Measurements from ENCODE around the gene RAB11A. TPM values are rescaled to one million over a fixed set of nuclear protein-coding genes. Genes with fewer than 3 reads are reported as not detected.

The RAB11A gene
- polyA plus RNA-seq, 1 of the 3 experiments (the other 2 are of a cell fraction), result 352 TPM

DNA sequence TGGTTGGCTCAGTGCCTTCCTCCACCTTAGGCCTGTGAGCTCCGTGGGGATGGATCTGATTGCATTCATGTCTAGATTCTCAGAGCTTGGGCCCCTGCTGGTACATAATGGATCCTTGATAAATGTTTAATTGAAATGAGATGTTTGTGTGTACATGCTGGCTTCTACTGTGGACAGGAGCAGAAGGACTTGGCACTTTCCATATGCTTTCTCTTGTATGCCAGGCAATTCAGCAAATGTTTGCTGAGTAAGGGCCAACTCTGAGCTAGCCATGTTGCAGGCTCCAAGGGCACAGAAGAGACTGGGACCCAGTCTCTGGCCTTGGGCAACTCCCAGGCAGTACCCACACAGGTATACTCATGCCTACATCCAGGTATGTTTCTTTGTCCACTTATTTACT lies 67.0 kb downstream of the RAB11A start:
- CTCF ChIA-PET, result interaction anchor here (2.1 kb wide), 1 partner anchor 19 kb away, joined by 5 read pairs; no protein-coding TSS in a partner anchor
- POLR2A ChIA-PET, result interaction anchor here (0.9 to 1.1 kb wide), 2 partner anchors 8 to 67 kb away, joined by 3 read pairs; partner anchors contain the start of gene RAB11A

More for the DNA sequence above, 67.0 kb downstream of the RAB11A start:
- no peaks in the 10 kb centered on the region for H3K36me3 ChIP-seq (replicated peaks in 1 of 2; ENCODE audit: control insufficient read depth in 1 of 2, insufficient read depth in 2 of 2, low read length in 1 of 2)
- no peak for DNase-seq
- H3K9ac ChIP-seq, result no peak overlapping the region
- H3K27me3 ChIP-seq (ENCODE audit: insufficient read depth), result no peaks in the 10 kb centered on the region
- H3K4me1 ChIP-seq (ENCODE audit: control insufficient read depth in 1 of 2, insufficient read depth in 2 of 2, low read depth in 1 of 2, low read length in 1 of 2), result peaks cover 10 to 30% of the 10 kb centered on the region in 2 experiments; a peak in 1 of 4 replicates
- H3K27ac ChIP-seq (ENCODE audit: low read depth in 2 of 2, low read length in 1 of 2), result no peak overlapping the region
- no peaks in the 10 kb centered on the region for H3K9me2 ChIP-seq
- H4K20me1 ChIP-seq (ENCODE audit: insufficient read depth), result no peaks in the 10 kb centered on the region
- no peaks in the 10 kb centered on the region for H3K79me2 ChIP-seq (ENCODE audit: insufficient read depth)
- H3F3A ChIP-seq (replicated peaks; ENCODE audit: insufficient read depth), result peaks cover 5% of the 10 kb centered on the region
- WGBS (ENCODE audit: low lambda C conversion rate), result 83% methylated on average over 1 of the region's 1 CpG
- H3K4me3 ChIP-seq (ENCODE audit: low read depth in 2 of 2, low read length in 1 of 2), result no peak overlapping the region
- no peak for TF ChIP-seq EZH2phosphoT487 (IDR thresholded peaks at IDR 0.05; ENCODE audit: borderline replicate concordance, low read depth)
- TF ChIP-seq, protein P1, sequence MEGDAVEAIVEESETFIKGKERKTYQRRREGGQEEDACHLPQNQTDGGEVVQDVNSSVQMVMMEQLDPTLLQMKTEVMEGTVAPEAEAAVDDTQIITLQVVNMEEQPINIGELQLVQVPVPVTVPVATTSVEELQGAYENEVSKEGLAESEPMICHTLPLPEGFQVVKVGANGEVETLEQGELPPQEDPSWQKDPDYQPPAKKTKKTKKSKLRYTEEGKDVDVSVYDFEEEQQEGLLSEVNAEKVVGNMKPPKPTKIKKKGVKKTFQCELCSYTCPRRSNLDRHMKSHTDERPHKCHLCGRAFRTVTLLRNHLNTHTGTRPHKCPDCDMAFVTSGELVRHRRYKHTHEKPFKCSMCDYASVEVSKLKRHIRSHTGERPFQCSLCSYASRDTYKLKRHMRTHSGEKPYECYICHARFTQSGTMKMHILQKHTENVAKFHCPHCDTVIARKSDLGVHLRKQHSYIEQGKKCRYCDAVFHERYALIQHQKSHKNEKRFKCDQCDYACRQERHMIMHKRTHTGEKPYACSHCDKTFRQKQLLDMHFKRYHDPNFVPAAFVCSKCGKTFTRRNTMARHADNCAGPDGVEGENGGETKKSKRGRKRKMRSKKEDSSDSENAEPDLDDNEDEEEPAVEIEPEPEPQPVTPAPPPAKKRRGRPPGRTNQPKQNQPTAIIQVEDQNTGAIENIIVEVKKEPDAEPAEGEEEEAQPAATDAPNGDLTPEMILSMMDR (IDR thresholded peaks at IDR 0.05), result no peak
- TF ChIP-seq MXI1 (IDR thresholded peaks at IDR 0.05; ENCODE audit: low read depth, low read length), result no peak
- TF ChIP-seq, protein P2, sequence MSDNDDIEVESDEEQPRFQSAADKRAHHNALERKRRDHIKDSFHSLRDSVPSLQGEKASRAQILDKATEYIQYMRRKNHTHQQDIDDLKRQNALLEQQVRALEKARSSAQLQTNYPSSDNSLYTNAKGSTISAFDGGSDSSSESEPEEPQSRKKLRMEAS (IDR thresholded peaks at IDR 0.05; ENCODE audit: low read depth), result no peak
- TF ChIP-seq NRF1 (IDR thresholded peaks at IDR 0.05; ENCODE audit: low read depth, low read length), result no peak
- TF ChIP-seq FOSL2 (IDR thresholded peaks at IDR 0.05; ENCODE audit: borderline replicate concordance, low read depth), result no peak
- TF ChIP-seq, protein P3, sequence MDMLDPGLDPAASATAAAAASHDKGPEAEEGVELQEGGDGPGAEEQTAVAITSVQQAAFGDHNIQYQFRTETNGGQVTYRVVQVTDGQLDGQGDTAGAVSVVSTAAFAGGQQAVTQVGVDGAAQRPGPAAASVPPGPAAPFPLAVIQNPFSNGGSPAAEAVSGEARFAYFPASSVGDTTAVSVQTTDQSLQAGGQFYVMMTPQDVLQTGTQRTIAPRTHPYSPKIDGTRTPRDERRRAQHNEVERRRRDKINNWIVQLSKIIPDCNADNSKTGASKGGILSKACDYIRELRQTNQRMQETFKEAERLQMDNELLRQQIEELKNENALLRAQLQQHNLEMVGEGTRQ (IDR thresholded peaks at IDR 0.05; ENCODE audit: borderline replicate concordance, low read depth, low read length), result no peak
- TF ChIP-seq RFX5 (IDR thresholded peaks at IDR 0.05; ENCODE audit: low read length), result no peak
- no peak for TF ChIP-seq TCF12 (IDR thresholded peaks at IDR 0.05)
- TF ChIP-seq TEAD4 (IDR thresholded peaks at IDR 0.05; ENCODE audit: borderline replicate concordance, insufficient read depth), result no peak
- no peak for TF ChIP-seq EP300 (IDR thresholded peaks at IDR 0.05; ENCODE audit: borderline replicate concordance in 1 of 2, low read depth in 1 of 2, low read length in 1 of 2)
- TF ChIP-seq, protein P4, sequence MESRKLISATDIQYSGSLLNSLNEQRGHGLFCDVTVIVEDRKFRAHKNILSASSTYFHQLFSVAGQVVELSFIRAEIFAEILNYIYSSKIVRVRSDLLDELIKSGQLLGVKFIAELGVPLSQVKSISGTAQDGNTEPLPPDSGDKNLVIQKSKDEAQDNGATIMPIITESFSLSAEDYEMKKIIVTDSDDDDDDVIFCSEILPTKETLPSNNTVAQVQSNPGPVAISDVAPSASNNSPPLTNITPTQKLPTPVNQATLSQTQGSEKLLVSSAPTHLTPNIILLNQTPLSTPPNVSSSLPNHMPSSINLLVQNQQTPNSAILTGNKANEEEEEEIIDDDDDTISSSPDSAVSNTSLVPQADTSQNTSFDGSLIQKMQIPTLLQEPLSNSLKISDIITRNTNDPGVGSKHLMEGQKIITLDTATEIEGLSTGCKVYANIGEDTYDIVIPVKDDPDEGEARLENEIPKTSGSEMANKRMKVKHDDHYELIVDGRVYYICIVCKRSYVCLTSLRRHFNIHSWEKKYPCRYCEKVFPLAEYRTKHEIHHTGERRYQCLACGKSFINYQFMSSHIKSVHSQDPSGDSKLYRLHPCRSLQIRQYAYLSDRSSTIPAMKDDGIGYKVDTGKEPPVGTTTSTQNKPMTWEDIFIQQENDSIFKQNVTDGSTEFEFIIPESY (IDR thresholded peaks at IDR 0.05; ENCODE audit: borderline replicate concordance, low read depth), result no peak
- TF ChIP-seq CHD2 (IDR thresholded peaks at IDR 0.05; ENCODE audit: low read length, partially characterized antibody), result no peak
- no peak overlapping the region for H2AFZ ChIP-seq (ENCODE audit: low read depth)
- no peak overlapping the region for H3K4me2 ChIP-seq
- no peaks in the 10 kb centered on the region for H3K9me3 ChIP-seq
